GM21576 (cell line): ENCODE results near the gene TRPC4.
"Not testable (repeated sequence)": the region's sequence is repeated elsewhere in the genome, so short reads cannot be mapped to it uniquely, and the experiment has no call there.

ENCODE experiments used
- ATAC-seq: cut with Tn5 transposase; IDR thresholded peaks from one replicate; pipeline ENCODE4 v1.9.1; 2021; ENCODE audit warnings: mild to moderate bottlenecking, moderate library complexity; ENCODE audit not compliant: unreplicated experiment

Gene TRPC4

GRCh38 chr13:37835392-37835791 lies 34.2 kb downstream of the TRPC4 start:
- ATAC-seq, result no peak

GRCh38 chr13:37833411-37833810 lies 36.2 kb downstream of the TRPC4 start:
- ATAC-seq, result no peak

GRCh38 chr13:37816276-37816675 lies 53.3 kb downstream of the TRPC4 start:
- ATAC-seq, result no peak

- ATAC-seq, result no peak
Measured at GRCh38 chr13:37811441-37811840, 58.1 kb downstream of the TRPC4 start.

GRCh38 chr13:37806666-37807065 lies 62.9 kb downstream of the TRPC4 start:
- no peak for ATAC-seq

- no peak for ATAC-seq
Measured at GRCh38 chr13:37797631-37798030, 71.9 kb downstream of the TRPC4 start.

GRCh38 chr13:37796795-37797194 lies 72.8 kb downstream of the TRPC4 start:
- not testable (repeated sequence) for ATAC-seq

- no peak for ATAC-seq
Measured at GRCh38 chr13:37795326-37795725, 74.2 kb downstream of the TRPC4 start.

- ATAC-seq, result no peak
Measured at GRCh38 chr13:37791699-37792098, 77.9 kb downstream of the TRPC4 start.

GRCh38 chr13:37788346-37788745 lies 81.2 kb downstream of the TRPC4 start:
- no peak for ATAC-seq

GRCh38 chr13:37777676-37778075 lies 91.9 kb downstream of the TRPC4 start:
- ATAC-seq, result no peak

GRCh38 chr13:37775871-37776270 lies 93.7 kb downstream of the TRPC4 start:
- no peak for ATAC-seq

- ATAC-seq, result no peak
Measured at GRCh38 chr13:37772644-37773043, 96.9 kb downstream of the TRPC4 start.

- no peak for ATAC-seq
Measured at GRCh38 chr13:37769545-37769944, 100.0 kb downstream of the TRPC4 start.

GRCh38 chr13:37769078-37769477 lies 100.5 kb downstream of the TRPC4 start:
- no peak for ATAC-seq

- no peak for ATAC-seq
Measured at GRCh38 chr13:37766502-37766901, 103.1 kb downstream of the TRPC4 start.

GRCh38 chr13:37755349-37755748 lies 114.2 kb downstream of the TRPC4 start:
- ATAC-seq, result no peak

- ATAC-seq, result no peak
Measured at GRCh38 chr13:37753776-37754175, 115.8 kb downstream of the TRPC4 start.

- no peak for ATAC-seq
Measured at GRCh38 chr13:37752146-37752545, 117.4 kb downstream of the TRPC4 start.

- ATAC-seq, result no peak
Measured at GRCh38 chr13:37751025-37751424, 118.5 kb downstream of the TRPC4 start.

- no peak for ATAC-seq
Measured at GRCh38 chr13:37748913-37749312, 120.7 kb downstream of the TRPC4 start.

GRCh38 chr13:37747071-37747612 lies 122.4 kb downstream of the TRPC4 start:
- ATAC-seq, result no peak

GRCh38 chr13:37741536-37741935 lies 128.0 kb downstream of the TRPC4 start:
- ATAC-seq, result no peak
